22Rv1 (cell line): Measurements from ENCODE around the gene PPP2R5C.

Experiments used
- ZFX ChIP-seq: fragments of 450-650 bp; IDR thresholded peaks from 2 replicates; pipeline ENCODE4 v1.6.1; 2017; ENCODE audit warnings: antibody characterized with exemption, borderline replicate concordance
- TF ChIP-seq, protein P1 (sequence below): fragments of 450-650 bp; IDR thresholded peaks from 2 replicates; pipeline ENCODE4 v1.5.1; 2017; ENCODE audit warnings: mild to moderate bottlenecking

DNA sequence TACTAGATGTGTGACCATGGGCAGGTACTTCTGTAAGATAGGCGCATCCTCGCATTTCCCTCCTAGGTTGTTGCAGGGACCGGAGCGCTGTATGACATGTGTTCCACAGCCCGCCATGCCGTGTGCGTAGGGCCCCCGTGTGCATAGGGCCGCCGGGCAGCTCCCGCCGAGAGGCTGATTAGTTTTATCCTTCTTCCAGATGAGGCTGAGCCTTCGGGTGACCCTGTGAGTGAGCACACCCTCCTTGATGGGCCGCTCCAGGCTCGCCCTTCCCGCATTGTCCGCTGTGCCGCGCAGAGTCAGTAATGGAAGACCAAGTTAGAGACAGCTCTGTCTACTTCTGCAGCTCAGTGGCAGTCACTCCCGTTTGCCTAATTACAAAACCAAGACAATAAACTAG is 130.0 kb downstream of the PPP2R5C start:
- TF ChIP-seq, protein P1, sequence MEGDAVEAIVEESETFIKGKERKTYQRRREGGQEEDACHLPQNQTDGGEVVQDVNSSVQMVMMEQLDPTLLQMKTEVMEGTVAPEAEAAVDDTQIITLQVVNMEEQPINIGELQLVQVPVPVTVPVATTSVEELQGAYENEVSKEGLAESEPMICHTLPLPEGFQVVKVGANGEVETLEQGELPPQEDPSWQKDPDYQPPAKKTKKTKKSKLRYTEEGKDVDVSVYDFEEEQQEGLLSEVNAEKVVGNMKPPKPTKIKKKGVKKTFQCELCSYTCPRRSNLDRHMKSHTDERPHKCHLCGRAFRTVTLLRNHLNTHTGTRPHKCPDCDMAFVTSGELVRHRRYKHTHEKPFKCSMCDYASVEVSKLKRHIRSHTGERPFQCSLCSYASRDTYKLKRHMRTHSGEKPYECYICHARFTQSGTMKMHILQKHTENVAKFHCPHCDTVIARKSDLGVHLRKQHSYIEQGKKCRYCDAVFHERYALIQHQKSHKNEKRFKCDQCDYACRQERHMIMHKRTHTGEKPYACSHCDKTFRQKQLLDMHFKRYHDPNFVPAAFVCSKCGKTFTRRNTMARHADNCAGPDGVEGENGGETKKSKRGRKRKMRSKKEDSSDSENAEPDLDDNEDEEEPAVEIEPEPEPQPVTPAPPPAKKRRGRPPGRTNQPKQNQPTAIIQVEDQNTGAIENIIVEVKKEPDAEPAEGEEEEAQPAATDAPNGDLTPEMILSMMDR, result no peak
- no peak for TF ChIP-seq ZFX
